ENCODE data around the gene TIMM44.

DNA sequence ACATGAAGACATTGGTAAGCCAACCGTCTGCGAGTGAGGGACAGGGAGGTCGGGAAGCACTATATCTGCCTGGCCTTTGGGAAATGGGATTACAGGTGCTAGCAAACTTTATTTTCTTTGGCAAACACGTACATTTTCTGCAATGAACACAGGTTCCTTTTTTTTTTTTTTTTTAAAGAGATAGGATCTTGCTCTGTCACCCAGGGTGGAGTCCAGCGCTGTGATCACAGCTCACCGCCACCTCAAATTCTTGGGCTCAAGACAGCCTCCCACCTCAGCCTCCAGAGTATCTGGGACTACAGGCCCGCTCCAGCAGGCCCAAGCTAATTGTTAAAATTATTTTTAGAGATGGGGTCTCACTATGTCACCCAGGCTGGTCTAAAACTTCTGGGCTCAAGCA, 37.7 kb upstream of the TIMM44 start:
- TF ChIP-seq CTCF (optimal IDR thresholded peaks at IDR 0.05 in 1 of 3, IDR thresholded peaks at IDR 0.05 in 1 of 3, conservative IDR thresholded peaks at IDR 0.05 in 1 of 3; ENCODE audit: extremely low read depth in 1 of 3, insufficient read depth in 2 of 3, low read length in 3 of 3) = no peak
- no peak for TF ChIP-seq EZH2 (IDR thresholded peaks at IDR 0.05; ENCODE audit: low read length)
